Fibroblast of the aortic adventitia (primary cell): ENCODE results near the gene TATDN3. TPM values are rescaled to one million over a fixed set of nuclear protein-coding genes. Genes with fewer than 3 reads are reported as not detected.

Experiments
- DNase-seq: peaks from one replicate; pipeline ENCODE4 v3.0.0-alpha.2; 2010; ENCODE audit warnings: low read depth
- H3K4me3 ChIP-seq: 2 replicates; pipeline ENCODE4 v1.5.1; 2011; ENCODE audit warnings: low read depth, mild to moderate bottlenecking, control low read depth, low read length, moderate library complexity
- CTCF ChIP-seq: IDR thresholded peaks from 2 replicates; pipeline ENCODE4 v1.5.1; 2011; ENCODE audit warnings: mild to moderate bottlenecking, low read length, control low read depth, inconsistent platforms; ENCODE audit not compliant: insufficient read depth
- total RNA-seq: library from RNA; depleted of rRNA; stranded (reverse); fragments of >200 nt; gene quantifications from 2 replicates; pipeline ENCODE4 v1.2.3, GENCODE V29; 2012; ENCODE audit warnings: low replicate concordance

TATDN3 gene
- 9.2 and 15.0 TPM in 2 replicates for total RNA-seq

GRCh38 chr1:212791676-212792395 is at the start of gene TATDN3, which contains the start of gene NSL1:
TSS of gene TATDN3 (plus strand) at chr1:212791894. CDS start at chr1:212791922, 28 bp downstream.
TSS of gene NSL1 (minus strand) at chr1:212791777. CDS start at chr1:212791763, 14 bp downstream.
- H3K4me3 ChIP-seq: peak within 1 kb of the TSS; percentile 96
- peak; percentile 96 for DNase-seq
- no peak for TF ChIP-seq CTCF

- TF ChIP-seq CTCF: no peak
- H3K4me3 ChIP-seq: no peak overlapping the region
- no peak for DNase-seq
Measured at GRCh38 chr1:212743901-212744475, 47.7 kb upstream of the TATDN3 start.

- TF ChIP-seq CTCF: no peak
- no peak overlapping the region for H3K4me3 ChIP-seq
- no peak for DNase-seq
Measured at GRCh38 chr1:212745303-212745702, 46.4 kb upstream of the TATDN3 start.

GRCh38 chr1:212746546-212746945 is 45.1 kb upstream of the TATDN3 start:
- no peak for DNase-seq
- no peak for TF ChIP-seq CTCF
- H3K4me3 ChIP-seq: no peak overlapping the region

GRCh38 chr1:212749821-212750535 is 41.7 kb upstream of the TATDN3 start:
- TF ChIP-seq CTCF: peak; percentile 76
- peak; percentile 89 for DNase-seq
- H3K4me3 ChIP-seq: no peak overlapping the region

- TF ChIP-seq CTCF: no peak
- peak; percentile 61 for DNase-seq
- peak overlapping the region; percentile 52 for H3K4me3 ChIP-seq
Measured at GRCh38 chr1:212752252-212752933, 39.3 kb upstream of the TATDN3 start.
